Measurements from ENCODE around the gene ZBTB46.
A peak's percentile ranks its signal among the peaks of the same experiment; 100 is the strongest.

The ZBTB46 gene

DNA sequence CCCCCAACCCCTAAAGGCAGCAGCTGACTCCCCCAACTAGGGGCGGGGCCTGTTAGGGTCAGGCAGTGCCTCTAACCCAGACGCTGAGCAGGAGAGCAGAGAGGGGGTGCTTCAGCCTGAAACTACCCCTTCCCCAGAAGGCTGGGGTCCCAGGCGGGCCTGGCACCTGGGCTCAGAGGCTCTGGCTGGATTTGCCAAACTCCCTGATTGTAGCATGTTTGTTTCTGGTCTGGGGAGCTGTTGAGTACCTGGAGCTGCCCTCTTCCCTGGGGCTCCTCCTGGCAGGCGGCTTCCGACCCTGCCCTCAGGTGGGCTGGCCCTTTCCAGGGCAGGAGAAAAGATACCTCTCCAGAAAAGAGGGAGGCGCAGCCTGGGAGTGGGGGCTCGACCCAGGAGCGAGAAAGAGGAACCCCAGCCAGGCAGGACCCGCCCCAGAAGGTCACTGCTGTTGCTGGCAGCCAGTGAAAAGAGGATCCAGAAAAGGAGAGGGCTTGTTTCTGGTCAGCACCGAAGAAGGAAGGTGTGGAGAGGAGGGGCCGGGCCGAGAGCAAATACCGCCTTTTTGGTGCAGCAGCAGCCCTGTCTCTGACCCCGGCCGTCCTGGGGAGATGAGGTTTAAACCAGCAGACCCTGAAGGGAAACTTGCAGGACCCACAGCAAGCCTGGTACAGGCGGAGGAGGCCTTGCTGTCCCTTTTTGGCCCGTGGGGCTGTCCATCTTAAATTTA, 29.4 kb upstream of the ZBTB46 start:
- DNase-seq (ENCODE audit: low spot score): no peak
- TF ChIP-seq, protein P1, sequence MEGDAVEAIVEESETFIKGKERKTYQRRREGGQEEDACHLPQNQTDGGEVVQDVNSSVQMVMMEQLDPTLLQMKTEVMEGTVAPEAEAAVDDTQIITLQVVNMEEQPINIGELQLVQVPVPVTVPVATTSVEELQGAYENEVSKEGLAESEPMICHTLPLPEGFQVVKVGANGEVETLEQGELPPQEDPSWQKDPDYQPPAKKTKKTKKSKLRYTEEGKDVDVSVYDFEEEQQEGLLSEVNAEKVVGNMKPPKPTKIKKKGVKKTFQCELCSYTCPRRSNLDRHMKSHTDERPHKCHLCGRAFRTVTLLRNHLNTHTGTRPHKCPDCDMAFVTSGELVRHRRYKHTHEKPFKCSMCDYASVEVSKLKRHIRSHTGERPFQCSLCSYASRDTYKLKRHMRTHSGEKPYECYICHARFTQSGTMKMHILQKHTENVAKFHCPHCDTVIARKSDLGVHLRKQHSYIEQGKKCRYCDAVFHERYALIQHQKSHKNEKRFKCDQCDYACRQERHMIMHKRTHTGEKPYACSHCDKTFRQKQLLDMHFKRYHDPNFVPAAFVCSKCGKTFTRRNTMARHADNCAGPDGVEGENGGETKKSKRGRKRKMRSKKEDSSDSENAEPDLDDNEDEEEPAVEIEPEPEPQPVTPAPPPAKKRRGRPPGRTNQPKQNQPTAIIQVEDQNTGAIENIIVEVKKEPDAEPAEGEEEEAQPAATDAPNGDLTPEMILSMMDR (IDR thresholded peaks at IDR 0.05; ENCODE audit: extremely low read depth, missing control alignments): no peak

DNA sequence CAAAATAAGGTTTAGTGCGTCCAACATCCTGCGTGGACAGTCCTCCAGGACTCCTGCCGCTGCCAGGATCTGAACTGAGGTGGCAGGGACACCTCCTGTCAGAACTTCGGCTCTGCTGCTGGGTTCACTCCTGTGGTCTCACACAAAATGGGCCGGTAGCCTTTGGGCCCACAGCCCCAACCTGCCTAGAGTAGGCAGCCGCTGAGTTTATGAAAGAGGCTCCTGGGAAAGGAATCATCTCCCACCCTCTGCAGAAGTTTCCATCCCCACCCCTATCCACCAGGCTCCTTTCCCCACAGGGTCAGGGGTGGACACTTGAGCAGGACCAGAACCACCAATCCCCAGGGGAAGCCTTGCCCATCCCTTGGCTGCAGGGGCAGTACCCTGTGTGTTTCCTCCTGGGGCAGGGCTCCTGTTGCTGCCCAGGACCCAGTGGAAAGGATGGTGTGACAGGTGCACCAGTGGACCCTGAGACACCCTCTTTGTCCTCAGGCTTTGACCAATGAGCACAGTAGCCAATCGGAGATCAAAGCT, 28.2 kb upstream of the ZBTB46 start:
- no peak for DNase-seq (ENCODE audit: low spot score)
- TF ChIP-seq, protein P1 (IDR thresholded peaks at IDR 0.05; ENCODE audit: extremely low read depth, missing control alignments): no peak

DNA sequence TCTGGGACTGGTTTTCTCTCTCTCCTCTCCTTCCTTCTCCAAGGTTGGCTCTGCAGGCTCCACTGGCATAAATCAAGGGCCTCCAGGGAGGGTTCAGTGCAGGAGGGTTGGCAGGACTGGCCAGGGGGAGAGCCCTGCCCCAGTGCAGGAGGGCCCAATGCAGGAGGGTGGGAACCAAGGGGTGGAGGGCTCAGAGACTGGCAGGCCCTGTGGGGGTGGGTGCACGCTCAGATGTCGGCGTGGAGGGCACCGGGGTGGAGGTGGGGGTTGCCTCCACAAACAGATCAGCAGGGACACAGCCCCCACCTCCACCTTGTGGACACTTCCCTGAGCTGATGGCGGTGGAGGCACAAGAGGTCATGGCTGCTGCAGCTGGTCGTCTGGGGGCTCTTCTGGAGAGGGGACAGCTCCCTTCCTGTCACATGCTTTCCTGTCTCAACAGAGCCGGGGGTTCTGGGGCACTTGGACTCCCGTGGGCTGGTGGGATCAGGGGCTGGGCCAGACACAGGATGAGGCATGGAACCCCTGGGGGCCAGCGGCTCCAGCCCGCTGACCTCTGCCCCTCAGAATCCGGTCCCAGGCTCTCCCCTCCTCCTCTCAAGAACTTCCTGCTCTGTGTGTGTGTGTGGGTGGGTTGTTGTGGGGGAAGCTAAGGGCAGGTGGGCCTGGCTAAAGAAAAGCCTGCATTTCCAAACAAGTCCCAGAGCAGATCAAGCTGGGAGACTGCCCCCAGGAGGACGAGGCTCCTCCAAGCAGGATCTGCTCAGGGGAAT, 27.5 kb upstream of the ZBTB46 start:
- no peak for DNase-seq (ENCODE audit: low spot score)
- TF ChIP-seq, protein P1 (IDR thresholded peaks at IDR 0.05; ENCODE audit: extremely low read depth, missing control alignments): no peak

DNA sequence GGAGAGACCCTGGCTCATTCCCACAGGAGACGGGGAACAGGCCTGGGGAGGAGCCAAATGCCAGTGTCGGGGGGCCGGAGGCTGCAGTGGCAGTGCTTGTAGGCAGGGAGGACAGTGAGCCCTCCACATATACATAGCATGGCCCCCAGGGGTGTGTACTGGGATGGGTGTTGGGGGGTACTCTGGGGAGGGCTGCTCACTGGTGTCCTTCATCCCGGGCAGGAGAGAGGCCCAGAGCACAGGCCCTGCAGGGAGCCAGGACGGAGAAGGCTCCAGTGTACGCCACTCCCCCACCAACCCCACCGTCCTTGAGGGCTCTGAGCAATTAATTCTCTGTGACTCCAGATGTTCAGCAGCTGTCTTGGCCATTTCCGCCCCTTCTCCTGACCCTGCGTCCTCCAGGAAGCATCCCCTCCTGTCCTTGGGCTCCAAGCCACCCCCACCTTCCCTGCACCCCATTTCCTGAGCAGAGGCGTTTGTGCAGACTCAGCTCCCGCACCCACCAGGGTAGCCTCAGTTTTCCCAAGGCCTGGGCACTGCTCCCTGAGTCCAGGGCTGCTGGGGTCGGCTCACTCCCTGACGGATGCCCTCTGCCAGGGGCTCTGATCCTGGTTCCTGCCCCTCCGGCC, 26.8 kb upstream of the ZBTB46 start:
- DNase-seq (ENCODE audit: low spot score): no peak
- TF ChIP-seq, protein P1 (IDR thresholded peaks at IDR 0.05; ENCODE audit: extremely low read depth, missing control alignments): no peak

DNA sequence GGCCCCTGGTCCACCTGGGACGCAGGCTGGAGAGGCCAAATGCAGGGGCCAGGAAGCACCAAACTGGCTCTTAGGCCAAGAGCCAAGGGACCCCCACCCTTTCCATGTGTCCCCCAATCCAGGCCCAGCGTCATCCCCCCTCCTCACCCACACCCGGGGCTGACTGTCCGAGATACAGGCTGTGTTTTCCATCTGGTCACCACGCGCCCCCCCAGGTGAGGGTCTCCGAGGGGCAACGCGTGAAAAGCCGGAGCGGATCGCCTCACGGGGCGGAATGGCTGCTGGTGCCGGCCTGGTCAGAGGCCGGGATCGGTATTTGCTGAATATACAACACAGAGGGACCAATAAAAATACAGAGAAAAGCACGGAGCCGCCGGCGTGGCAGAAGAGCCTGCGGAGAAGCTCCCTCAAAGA, 25.0 kb upstream of the ZBTB46 start:
- peak; percentile 14 for DNase-seq (ENCODE audit: low spot score)
- TF ChIP-seq, protein P1 (IDR thresholded peaks at IDR 0.05; ENCODE audit: extremely low read depth, missing control alignments): no peak

DNA sequence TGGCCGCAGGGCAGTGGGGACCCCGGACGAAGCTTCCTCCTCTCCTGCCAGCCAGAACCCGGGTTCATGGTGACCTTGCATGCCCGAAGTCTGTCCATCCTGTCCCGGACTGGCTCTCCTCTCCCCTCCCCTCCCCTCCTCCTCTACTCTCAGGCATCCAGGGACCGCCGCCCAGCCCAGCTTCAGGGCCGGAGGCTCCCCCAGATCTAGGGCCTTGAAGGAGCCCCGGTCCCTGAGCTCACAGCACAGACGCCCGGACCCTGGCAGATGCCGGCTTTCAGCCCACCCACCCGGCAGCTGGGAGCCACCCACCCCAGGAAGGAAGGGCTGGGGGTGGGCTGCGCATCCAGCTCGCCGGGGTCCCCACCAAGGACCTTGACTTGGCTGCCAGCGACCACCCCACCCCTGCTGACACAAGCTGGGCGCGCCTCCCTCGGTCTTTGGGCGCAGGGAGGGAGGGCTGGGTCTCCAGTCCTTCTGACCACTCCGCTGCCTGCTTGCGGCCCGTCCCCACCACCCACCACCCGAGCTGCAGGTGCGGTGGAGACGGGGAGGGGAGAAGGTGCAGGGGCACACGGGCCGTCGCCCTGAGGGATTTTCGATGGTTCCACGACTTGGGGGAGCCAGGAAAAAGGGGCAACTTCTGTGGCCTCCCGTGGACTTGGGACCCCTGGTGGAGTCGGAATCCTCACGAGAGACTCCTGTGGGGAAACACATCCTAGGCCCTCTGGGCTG, 24.5 kb upstream of the ZBTB46 start:
- DNase-seq (ENCODE audit: low spot score): no peak
- TF ChIP-seq, protein P1 (IDR thresholded peaks at IDR 0.05; ENCODE audit: extremely low read depth, missing control alignments): no peak
